Activated CD8-positive, alpha-beta memory T cell treated with anti-CD3 and anti-CD28 coated beads, Interleukin-2, amount 10 ng/mL, durations not matched to agents 7 days and 5 days (primary cell): Measurements from ENCODE around the gene SPATA31D3. TPM values are rescaled to one million over a fixed set of nuclear protein-coding genes. Genes with fewer than 3 reads are reported as not detected.
"Not testable (repeated sequence)": the region's sequence is repeated elsewhere in the genome, so short reads cannot be mapped to it uniquely, and the experiment has no call there.

Source experiments
- ATAC-seq: fragments of 150-1000 bp; cut with Tn5 transposase; one replicate; pipeline ENCODE4 v1.10.0; 2021; ENCODE audit warnings: moderate library complexity
- CTCF ChIA-PET: fragments of 350-600 bp; sonication (Branson Sonifier 250); formaldehyde crosslinking; loops from one replicate; lab custom pipeline; 2021; ENCODE audit warnings: antibody characterized with exemption; lab: Charles Lee
- DNase-seq: peaks from one replicate; pipeline ENCODE4 v3.0.0-alpha.2; 2020
- H3K27ac Mint-ChIP-seq: one replicate; pipeline ENCODE4 v1.8.0; 2021; ENCODE audit warnings: mild to moderate bottlenecking, mixed read lengths
- H3K27me3 Mint-ChIP-seq: one replicate; pipeline ENCODE4 v1.8.0; 2021; ENCODE audit warnings: mixed read lengths
- H3K36me3 Mint-ChIP-seq: one replicate; pipeline ENCODE4 v1.8.0; 2021; ENCODE audit warnings: mild to moderate bottlenecking, mixed read lengths
- H3K4me1 Mint-ChIP-seq: one replicate; pipeline ENCODE4 v1.8.0; 2021; ENCODE audit warnings: mixed read lengths
- H3K4me3 Mint-ChIP-seq: one replicate; pipeline ENCODE4 v1.8.0; 2021; ENCODE audit warnings: mild to moderate bottlenecking, moderate library complexity, mixed read lengths
- H3K9me3 Mint-ChIP-seq: one replicate; pipeline ENCODE4 v1.8.0; 2022; ENCODE audit warnings: low read depth, mixed read lengths
- total RNA-seq, 2 experiments: library from RNA; stranded (reverse); gene quantifications; one replicate each; pipeline ENCODE4 v1.2.3, GENCODE V29; 2021

Gene SPATA31D3
- total RNA-seq: not detected

DNA sequence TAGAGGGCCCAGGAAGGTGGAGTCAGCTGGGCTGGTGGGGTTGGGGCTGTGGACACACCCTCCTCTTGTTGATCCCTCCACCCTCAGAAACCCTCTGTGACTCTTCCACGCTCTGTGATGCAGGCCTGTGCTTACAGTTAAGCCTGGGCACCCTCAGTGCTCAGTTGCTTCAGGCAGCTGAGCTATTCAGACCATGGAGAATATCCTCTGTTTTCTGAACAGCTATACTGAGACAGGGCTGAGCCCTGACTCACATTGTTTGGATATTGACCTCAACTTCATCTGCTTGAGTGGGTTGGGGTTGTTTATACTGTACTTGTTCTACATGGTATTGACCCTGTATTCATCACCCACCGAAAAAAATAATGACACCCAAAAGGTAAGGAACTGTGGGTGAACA lies at the start of gene SPATA31D3:
Gene SPATA31D3 (plus strand): TSS at position 108 of the 400 bp plus-strand sequence. CDS start 86 bp downstream, at position 194.
- H3K9me3 Mint-ChIP-seq, H3K4me1 Mint-ChIP-seq, DNase-seq, CTCF ChIA-PET, H3K27me3 Mint-ChIP-seq, H3K36me3 Mint-ChIP-seq, H3K4me3 Mint-ChIP-seq, ATAC-seq, H3K27ac Mint-ChIP-seq: not testable (repeated sequence)

DNA sequence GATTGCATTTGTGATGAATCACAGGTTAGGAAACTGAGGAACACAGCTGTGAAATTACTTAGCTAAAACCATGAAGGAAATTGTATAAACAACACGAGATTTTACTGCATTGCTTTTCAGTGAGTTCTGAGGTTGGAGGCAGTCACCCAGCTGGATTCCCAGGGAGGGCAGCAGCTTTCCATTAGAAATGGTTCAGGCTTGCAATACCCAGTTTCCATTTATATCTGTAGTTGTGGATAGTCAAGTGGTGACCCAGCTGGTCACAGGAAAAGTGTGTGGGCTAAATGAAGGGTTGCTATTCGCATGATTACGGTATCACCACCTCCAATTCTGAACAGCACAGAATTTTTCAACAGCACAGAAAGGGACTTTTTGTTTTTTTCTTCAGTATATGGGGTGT lies 49.4 kb upstream of the SPATA31D3 start:
- Mint-ChIP-seq H3K4me1 (no peaks in the 10 kb centered on the region), H3K36me3 (no peaks in the 10 kb centered on the region), H3K27me3 (no peaks in the 10 kb centered on the region), H3K27ac (no peak overlapping the region), H3K9me3 (peaks cover 13% of the 10 kb centered on the region), H3K4me3 (no peak overlapping the region)
- CTCF ChIA-PET: no interaction called here
- DNase-seq (no peak), ATAC-seq (no peak)

DNA sequence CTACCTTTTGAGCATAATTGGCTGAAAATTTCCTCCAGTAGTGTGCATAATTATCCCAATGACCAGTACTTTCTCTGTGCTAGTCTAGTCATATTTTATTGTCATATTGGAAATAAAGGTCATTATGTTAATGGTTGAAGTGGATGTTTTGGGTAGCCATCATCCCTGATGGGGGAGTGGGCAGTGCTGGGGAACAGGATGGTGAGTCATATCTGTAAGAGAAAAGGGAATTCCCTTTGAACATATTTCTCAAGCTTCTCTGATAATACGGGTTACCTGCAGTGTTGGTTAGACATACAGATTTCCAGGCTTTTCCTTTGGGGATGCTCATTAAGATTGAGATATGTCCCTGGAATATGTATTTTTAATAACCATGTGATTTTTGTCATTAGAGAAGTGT lies 48.4 kb upstream of the SPATA31D3 start:
- CTCF ChIA-PET: no interaction called here
- no peaks in the 10 kb centered on the region for H3K36me3 Mint-ChIP-seq
- H3K27ac Mint-ChIP-seq: no peak overlapping the region
- peaks cover 13% of the 10 kb centered on the region for H3K9me3 Mint-ChIP-seq
- DNase-seq (no peak), ATAC-seq (no peak)
- H3K4me1 Mint-ChIP-seq: no peaks in the 10 kb centered on the region
- H3K27me3 Mint-ChIP-seq: no peaks in the 10 kb centered on the region
- H3K4me3 Mint-ChIP-seq: no peak overlapping the region

DNA sequence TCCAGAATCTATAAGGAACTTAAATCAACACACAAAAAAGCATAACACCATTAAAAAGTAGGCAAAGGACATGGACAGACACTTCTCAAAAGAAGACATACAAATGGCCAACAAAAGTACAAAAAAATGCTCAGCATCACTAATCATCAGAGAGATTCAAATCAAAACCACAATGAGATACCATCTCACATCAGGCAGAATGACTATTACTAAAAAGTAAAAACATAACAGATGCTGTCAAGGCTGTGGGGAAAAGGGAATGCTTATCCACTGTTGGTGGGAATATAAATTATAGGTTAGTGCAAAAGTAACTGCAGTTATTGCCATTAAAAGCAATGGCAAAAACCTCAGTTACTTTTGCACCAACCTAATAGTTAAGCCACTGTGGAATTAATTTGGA lies 47.2 kb upstream of the SPATA31D3 start:
- no peak for ATAC-seq
- DNase-seq: no peak
- H3K27ac Mint-ChIP-seq: no peak overlapping the region
- H3K4me1 Mint-ChIP-seq: no peaks in the 10 kb centered on the region
- H3K9me3 Mint-ChIP-seq: peaks cover 9% of the 10 kb centered on the region
- no peaks in the 10 kb centered on the region for H3K36me3 Mint-ChIP-seq
- no peak overlapping the region for H3K4me3 Mint-ChIP-seq
- no peaks in the 10 kb centered on the region for H3K27me3 Mint-ChIP-seq
- CTCF ChIA-PET: no interaction called here

DNA sequence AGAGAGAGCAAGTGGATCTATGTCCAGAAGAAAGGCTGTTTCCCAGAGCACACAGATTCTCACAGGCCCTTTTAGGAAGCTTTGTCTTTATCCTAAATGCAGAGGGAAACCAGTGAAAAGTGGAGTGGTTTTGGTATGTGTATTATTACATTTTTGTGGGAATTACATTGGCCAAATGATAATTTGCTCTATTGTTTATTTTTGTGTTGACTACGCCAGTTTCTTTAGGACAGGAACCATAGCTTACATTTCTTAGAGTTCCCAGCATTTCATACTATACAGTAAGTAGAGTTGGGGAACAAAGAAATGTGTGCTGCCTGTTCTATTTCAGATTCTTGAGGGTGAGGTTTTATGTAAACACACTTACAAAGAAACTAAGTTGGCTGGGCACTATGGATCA lies 44.4 kb upstream of the SPATA31D3 start:
- Mint-ChIP-seq H3K27ac (no peak overlapping the region), H3K27me3 (no peaks in the 10 kb centered on the region), H3K9me3 (peaks cover 9% of the 10 kb centered on the region), H3K4me3 (no peak overlapping the region), H3K4me1 (no peaks in the 10 kb centered on the region), H3K36me3 (no peaks in the 10 kb centered on the region)
- CTCF ChIA-PET: no interaction called here
- ATAC-seq (no peak), DNase-seq (no peak)

DNA sequence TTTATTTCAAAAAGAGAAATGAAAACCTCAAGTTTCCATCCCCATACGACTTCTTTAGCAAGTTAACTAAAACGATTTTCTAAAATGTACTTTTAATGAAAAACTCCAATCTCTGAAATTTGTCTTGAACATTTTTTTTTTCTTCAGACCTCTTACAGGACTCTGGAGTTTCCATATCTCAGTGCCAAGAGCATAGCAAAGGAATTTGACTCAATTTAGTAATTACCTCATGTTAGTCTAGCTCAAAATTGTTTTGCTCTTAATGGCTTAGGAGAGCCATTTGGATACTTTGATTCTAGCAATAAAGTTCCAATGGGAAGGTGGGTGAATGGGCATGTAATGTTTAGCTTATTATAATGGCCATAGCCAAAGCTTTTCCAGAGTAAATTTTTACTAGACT lies 41.1 kb upstream of the SPATA31D3 start:
- H3K4me3 Mint-ChIP-seq: no peak overlapping the region
- ATAC-seq: no peak

DNA sequence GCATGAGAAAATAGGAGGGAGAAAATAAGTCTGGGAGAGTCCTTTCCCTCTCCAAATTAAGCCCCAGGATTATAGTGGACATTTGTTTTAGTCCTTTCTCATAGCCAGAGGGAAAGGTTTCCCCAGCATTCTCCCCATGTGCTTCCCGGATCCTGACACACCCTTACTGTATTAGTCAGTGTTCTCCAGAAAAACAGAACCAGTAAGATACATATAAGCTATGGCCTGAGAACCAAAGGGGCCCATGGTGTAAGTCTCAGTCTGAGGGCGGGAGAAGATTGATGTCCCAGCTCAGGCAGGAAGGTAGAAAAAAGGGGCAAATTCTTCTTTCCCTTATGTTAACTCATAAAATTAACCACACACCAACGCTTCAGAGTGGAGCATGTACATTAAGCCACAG lies 40.7 kb upstream of the SPATA31D3 start:
- DNase-seq (no peak), ATAC-seq (no peak)
- CTCF ChIA-PET: no interaction called here
- H3K4me1 Mint-ChIP-seq: no peaks in the 10 kb centered on the region
- no peak overlapping the region for H3K27ac Mint-ChIP-seq
- no peaks in the 10 kb centered on the region for H3K27me3 Mint-ChIP-seq
- H3K9me3 Mint-ChIP-seq: no peaks in the 10 kb centered on the region
- no peaks in the 10 kb centered on the region for H3K36me3 Mint-ChIP-seq
- no peak overlapping the region for H3K4me3 Mint-ChIP-seq

More for the DNA sequence above, 41.1 kb upstream of the SPATA31D3 start:
- H3K9me3 Mint-ChIP-seq: no peaks in the 10 kb centered on the region
- no peak overlapping the region for H3K27ac Mint-ChIP-seq
- DNase-seq: no peak
- H3K36me3 Mint-ChIP-seq: no peaks in the 10 kb centered on the region
- CTCF ChIA-PET: no interaction called here
- H3K4me1 Mint-ChIP-seq: no peaks in the 10 kb centered on the region
- H3K27me3 Mint-ChIP-seq: no peaks in the 10 kb centered on the region

DNA sequence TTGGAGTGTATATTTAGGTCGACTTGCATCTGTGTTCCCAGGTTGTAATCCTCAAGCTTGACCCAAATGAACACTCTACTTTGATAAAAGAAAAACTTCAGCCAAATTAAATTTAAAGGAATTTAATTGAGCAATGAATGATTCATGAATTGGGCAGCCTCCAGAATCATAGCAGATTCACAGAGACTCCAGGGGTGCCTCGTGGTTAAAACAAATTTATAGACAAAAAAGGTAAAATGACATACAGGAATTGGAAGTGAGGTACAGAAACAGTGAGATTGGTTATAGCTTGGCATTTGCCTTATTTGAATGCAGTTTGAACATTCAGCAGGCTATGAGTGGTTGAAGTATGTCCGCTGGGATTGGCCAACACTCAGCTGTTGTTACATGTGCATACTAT lies 36.6 kb upstream of the SPATA31D3 start:
- H3K27me3 Mint-ChIP-seq: no peaks in the 10 kb centered on the region
- CTCF ChIA-PET: no interaction called here
- no peaks in the 10 kb centered on the region for H3K36me3 Mint-ChIP-seq
- no peak overlapping the region for H3K4me3 Mint-ChIP-seq
- ATAC-seq (no peak), DNase-seq (no peak)
- no peaks in the 10 kb centered on the region for H3K9me3 Mint-ChIP-seq
- H3K4me1 Mint-ChIP-seq: no peaks in the 10 kb centered on the region
- no peak overlapping the region for H3K27ac Mint-ChIP-seq

DNA sequence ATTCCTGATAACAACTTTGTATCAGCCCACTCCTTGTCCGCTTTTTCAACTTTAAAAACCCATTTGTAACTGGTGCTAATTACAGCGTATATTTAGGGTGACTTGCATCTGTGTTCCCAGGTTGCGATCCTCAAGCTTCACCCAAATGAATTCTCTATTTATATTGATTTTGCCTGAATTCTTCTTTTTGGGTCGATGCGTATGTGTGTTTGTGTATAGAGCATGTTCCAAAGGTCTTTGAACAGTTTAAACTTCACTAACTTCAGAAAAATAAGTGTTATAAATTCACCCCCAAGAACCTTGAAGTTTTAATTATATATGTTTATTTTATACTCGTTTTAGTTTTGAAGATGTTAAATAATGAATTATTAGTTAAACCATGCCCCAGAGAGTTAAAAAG lies 31.2 kb upstream of the SPATA31D3 start:
- DNase-seq (no peak), ATAC-seq (no peak)
- no peaks in the 10 kb centered on the region for H3K27me3 Mint-ChIP-seq
- H3K4me1 Mint-ChIP-seq: no peaks in the 10 kb centered on the region
- peaks cover 5% of the 10 kb centered on the region for H3K9me3 Mint-ChIP-seq
- H3K36me3 Mint-ChIP-seq: no peaks in the 10 kb centered on the region
- H3K27ac Mint-ChIP-seq: no peak overlapping the region
- no peak overlapping the region for H3K4me3 Mint-ChIP-seq
- CTCF ChIA-PET: no interaction called here

DNA sequence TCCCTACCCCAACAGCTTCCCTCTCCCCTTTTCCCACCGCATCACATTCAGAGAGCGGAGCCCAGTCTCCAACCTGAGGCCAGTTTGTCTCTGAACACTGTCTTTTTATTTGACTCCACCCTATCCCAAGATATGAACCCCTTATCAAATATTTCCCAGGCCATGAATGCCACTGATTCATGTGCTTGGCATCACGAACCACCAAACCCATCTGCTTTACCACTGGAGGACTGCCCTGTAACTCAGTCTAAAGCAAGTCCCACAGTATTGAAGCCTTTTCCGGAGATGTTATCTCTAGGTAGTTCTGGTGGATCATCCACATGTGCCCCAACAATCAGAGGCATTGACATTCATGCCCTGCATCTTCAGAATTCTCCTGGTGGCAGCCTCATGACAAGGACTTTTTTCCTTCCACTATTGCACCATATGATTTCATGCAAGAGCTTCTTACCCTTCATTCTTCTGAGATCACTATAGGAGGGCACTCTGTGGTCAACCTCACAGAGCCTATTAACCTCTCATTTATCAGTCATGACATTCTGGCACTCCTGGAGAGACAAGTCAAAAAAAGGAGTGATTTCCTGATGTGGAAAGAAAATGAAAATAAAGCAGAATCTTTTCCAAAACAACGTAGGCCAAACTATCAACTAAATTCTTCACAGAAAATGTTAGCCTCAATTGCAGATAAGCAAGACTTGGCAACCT lies 27.3 kb upstream of the SPATA31D3 start:
- CTCF ChIA-PET: no interaction called here
- Mint-ChIP-seq H3K36me3 (no peaks in the 10 kb centered on the region), H3K27ac (no peak overlapping the region), H3K4me1 (no peaks in the 10 kb centered on the region), H3K27me3 (no peaks in the 10 kb centered on the region), H3K4me3 (no peak overlapping the region), H3K9me3 (peaks cover 5% of the 10 kb centered on the region)
- DNase-seq (no peak), ATAC-seq (no peak)

DNA sequence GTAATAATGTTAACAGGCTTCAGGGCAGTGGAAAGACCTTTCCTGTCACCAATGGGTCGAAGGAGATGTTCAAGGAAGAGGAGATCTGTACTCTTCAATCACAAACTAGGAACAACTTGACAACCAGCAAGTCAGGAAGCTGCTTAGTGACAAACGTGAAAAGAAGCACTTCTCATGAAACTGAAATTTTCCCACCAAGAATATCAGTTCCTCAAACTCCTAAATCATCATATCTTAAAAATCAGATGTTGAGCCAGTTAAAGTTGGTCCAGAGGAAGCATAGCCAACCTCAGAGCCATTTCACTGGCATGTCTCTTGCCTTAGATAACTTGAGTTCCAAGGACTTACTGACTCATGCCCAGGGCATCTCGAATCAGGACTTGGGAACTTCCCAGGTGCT lies 24.8 kb upstream of the SPATA31D3 start:
- H3K36me3 Mint-ChIP-seq, H3K4me3 Mint-ChIP-seq, H3K9me3 Mint-ChIP-seq, ATAC-seq, H3K4me1 Mint-ChIP-seq, DNase-seq, H3K27me3 Mint-ChIP-seq, H3K27ac Mint-ChIP-seq, CTCF ChIA-PET: not testable (repeated sequence)

DNA sequence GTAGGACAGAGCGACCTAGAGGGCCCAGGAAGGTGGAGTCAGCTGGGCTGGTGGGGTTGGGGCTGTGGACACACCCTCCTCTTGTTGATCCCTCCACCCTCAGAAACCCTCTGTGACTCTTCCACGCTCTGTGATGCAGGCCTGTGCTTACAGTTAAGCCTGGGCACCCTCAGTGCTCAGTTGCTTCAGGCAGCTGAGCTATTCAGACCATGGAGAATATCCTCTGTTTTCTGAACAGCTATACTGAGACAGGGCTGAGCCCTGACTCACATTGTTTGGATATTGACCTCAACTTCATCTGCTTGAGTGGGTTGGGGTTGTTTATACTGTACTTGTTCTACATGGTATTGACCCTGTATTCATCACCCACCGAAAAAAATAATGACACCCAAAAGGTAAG lies 15.0 kb upstream of the SPATA31D3 start, which contains the start of gene SPATA31D4:
Gene SPATA31D4 (plus strand): TSS at position 124 of the 400 bp plus-strand sequence. CDS start 86 bp downstream, at position 210.
- H3K4me3 Mint-ChIP-seq, CTCF ChIA-PET, H3K9me3 Mint-ChIP-seq, H3K27me3 Mint-ChIP-seq, ATAC-seq, DNase-seq, H3K36me3 Mint-ChIP-seq, H3K27ac Mint-ChIP-seq, H3K4me1 Mint-ChIP-seq: not testable (repeated sequence)

DNA sequence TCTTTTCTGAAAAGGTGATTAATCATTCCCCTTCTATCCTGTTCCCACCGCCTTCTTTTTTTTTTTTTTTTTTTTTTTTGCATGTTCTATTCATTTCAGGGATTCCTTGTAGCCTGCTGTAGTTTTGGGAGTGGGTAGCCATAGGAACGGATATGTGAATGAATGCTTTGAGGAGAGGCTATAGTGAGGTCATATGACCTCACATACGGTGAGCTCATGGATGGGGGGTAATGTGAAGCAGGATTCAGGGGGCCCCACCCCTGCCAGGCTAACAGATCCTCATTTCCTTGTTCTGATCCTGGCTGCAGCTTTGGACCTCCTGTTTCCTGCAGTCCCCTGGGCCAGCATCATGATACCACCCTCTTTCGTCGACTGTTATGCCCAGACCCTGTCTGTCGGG lies 13.2 kb upstream of the SPATA31D3 start:
- H3K4me3 Mint-ChIP-seq, ATAC-seq, CTCF ChIA-PET, H3K27ac Mint-ChIP-seq, H3K36me3 Mint-ChIP-seq, H3K4me1 Mint-ChIP-seq, H3K27me3 Mint-ChIP-seq, H3K9me3 Mint-ChIP-seq, DNase-seq: not testable (repeated sequence)

DNA sequence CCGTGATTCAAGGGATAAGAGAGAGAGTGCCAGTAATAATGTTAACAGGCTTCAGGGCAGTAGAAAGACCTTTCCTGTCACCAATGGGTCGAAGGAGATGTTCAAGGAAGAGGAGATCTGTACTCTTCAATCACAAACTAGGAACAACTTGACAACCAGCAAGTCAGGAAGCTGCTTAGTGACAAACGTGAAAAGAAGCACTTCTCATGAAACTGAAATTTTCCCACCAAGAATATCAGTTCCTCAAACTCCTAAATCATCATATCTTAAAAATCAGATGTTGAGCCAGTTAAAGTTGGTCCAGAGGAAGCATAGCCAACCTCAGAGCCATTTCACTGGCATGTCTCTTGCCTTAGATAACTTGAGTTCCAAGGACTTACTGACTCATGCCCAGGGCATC lies 9.8 kb upstream of the SPATA31D3 start:
- H3K36me3 Mint-ChIP-seq, ATAC-seq, H3K4me1 Mint-ChIP-seq, CTCF ChIA-PET, H3K4me3 Mint-ChIP-seq, DNase-seq, H3K9me3 Mint-ChIP-seq, H3K27ac Mint-ChIP-seq, H3K27me3 Mint-ChIP-seq: not testable (repeated sequence)
